ENCODE measurements around the gene PIK3R4.

Gene PIK3R4

DNA sequence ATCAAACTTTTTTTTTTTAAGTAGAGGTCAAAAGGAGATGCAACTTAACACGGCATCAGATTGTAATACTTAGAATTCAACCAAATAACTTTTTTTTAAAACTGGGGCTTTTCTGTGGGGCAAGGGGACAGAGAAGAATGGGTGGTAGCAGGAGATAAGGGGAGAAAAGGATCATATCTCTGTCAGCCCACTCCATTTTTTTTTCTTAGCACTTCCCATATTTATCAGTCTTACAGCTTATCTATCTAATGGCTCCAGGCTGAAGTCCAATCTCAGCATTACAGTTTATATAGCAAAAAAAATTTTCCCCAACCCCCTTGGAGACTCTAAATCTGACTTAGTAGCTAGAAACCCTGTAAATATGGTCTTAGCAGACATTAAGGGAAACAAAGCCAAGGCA lies 69.3 kb downstream of the PIK3R4 start:
- H3K9me3 ChIP-seq (ENCODE audit: insufficient read depth, low read depth, low read length) = no peaks in the 10 kb centered on the region
- TF ChIP-seq CTCF (conservative IDR thresholded peaks at IDR 0.05; ENCODE audit: low read length) (no peak), EZH2phosphoT487 (IDR thresholded peaks at IDR 0.05; ENCODE audit: borderline replicate concordance) (no peak)
- no peak overlapping the region for H3K9ac ChIP-seq (ENCODE audit: low read depth, low read length, poor library complexity, severe bottlenecking)
- no peak overlapping the region for H3K4me2 ChIP-seq (ENCODE audit: low read depth, low read length, poor library complexity, severe bottlenecking)
- H4K20me1 ChIP-seq (ENCODE audit: insufficient read depth, low read length, poor library complexity, severe bottlenecking) = no peaks in the 10 kb centered on the region
- no peak overlapping the region for H2AFZ ChIP-seq (ENCODE audit: low read length)
- peaks cover 39% of the 10 kb centered on the region for H3K36me3 ChIP-seq (ENCODE audit: insufficient read depth, low read length)
- H3K27me3 ChIP-seq (ENCODE audit: insufficient read depth, low read length, poor library complexity, severe bottlenecking) = no peaks in the 10 kb centered on the region
- H3K79me2 ChIP-seq (ENCODE audit: insufficient read depth, low read length) = no peaks in the 10 kb centered on the region
- peaks cover 8% of the 10 kb centered on the region for H3K4me1 ChIP-seq (ENCODE audit: insufficient read depth, low read length, poor library complexity, severe bottlenecking)
- no peak overlapping the region for H3K4me3 ChIP-seq (ENCODE audit: low read length, poor library complexity, severe bottlenecking)
- H3K9me2 ChIP-seq (replicated peaks; ENCODE audit: low read depth, low read length) = no peaks in the 10 kb centered on the region
- no peaks in the 10 kb centered on the region for H3F3A ChIP-seq (ENCODE audit: low read depth)

- TF ChIP-seq EZH2phosphoT487 (IDR thresholded peaks at IDR 0.05; ENCODE audit: borderline replicate concordance) = no peak
- no peak for TF ChIP-seq CTCF (conservative IDR thresholded peaks at IDR 0.05; ENCODE audit: low read length)
Observed at GRCh38 chr3:130671545-130672312, 74.9 kb downstream of the PIK3R4 start.

DNA sequence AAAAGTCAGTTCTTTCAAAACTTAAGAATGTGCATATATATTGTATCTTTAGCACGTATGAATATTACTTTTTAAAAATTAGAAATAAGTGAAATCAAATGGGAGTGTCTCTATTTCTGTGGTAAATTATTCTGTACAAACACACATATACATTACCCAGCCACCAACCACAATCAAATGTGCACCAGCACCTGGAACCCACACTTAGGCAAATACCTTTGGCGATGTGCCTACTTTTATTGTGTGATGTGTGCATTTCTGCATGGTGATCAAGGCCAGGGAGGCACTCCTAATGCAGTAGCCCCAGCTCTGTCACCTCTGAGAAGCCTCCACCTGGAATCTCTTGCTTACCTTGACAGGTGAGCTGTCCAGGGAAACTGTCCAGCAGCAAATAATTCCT lies 76.9 kb downstream of the PIK3R4 start:
- no peaks in the 10 kb centered on the region for H3F3A ChIP-seq (ENCODE audit: low read depth)
- no peak overlapping the region for H3K9ac ChIP-seq (ENCODE audit: low read depth, low read length, poor library complexity, severe bottlenecking)
- H3K4me2 ChIP-seq (ENCODE audit: low read depth, low read length, poor library complexity, severe bottlenecking) = no peak overlapping the region
- H3K4me3 ChIP-seq (ENCODE audit: low read length, poor library complexity, severe bottlenecking) = no peak overlapping the region
- no peaks in the 10 kb centered on the region for H3K36me3 ChIP-seq (ENCODE audit: insufficient read depth, low read length)
- no peaks in the 10 kb centered on the region for H4K20me1 ChIP-seq (ENCODE audit: insufficient read depth, low read length, poor library complexity, severe bottlenecking)
- H3K79me2 ChIP-seq (ENCODE audit: insufficient read depth, low read length) = no peaks in the 10 kb centered on the region
- no peaks in the 10 kb centered on the region for H3K27me3 ChIP-seq (ENCODE audit: insufficient read depth, low read length, poor library complexity, severe bottlenecking)
- no peak overlapping the region for H2AFZ ChIP-seq (ENCODE audit: low read length)
- H3K9me3 ChIP-seq (ENCODE audit: insufficient read depth, low read depth, low read length) = no peaks in the 10 kb centered on the region
- H3K9me2 ChIP-seq (replicated peaks; ENCODE audit: low read depth, low read length) = no peaks in the 10 kb centered on the region
- TF ChIP-seq EZH2phosphoT487 (IDR thresholded peaks at IDR 0.05; ENCODE audit: borderline replicate concordance) (no peak), CTCF (conservative IDR thresholded peaks at IDR 0.05; ENCODE audit: low read length) (no peak)
- H3K4me1 ChIP-seq (ENCODE audit: insufficient read depth, low read length, poor library complexity, severe bottlenecking) = peaks cover 5% of the 10 kb centered on the region

More at GRCh38 chr3:130671545-130672312, 74.9 kb downstream of the PIK3R4 start:
- H2AFZ ChIP-seq (ENCODE audit: low read length) = no peak overlapping the region
- H3K4me2 ChIP-seq (ENCODE audit: low read depth, low read length, poor library complexity, severe bottlenecking) = no peak overlapping the region
- no peaks in the 10 kb centered on the region for H3F3A ChIP-seq (ENCODE audit: low read depth)
- H3K36me3 ChIP-seq (ENCODE audit: insufficient read depth, low read length) = peaks cover 8% of the 10 kb centered on the region; the same call in 1 of the 2 replicates
- no peak overlapping the region for H3K4me3 ChIP-seq (ENCODE audit: low read length, poor library complexity, severe bottlenecking)
- H3K9me2 ChIP-seq (replicated peaks; ENCODE audit: low read depth, low read length) = no peaks in the 10 kb centered on the region
- no peak overlapping the region for H3K9ac ChIP-seq (ENCODE audit: low read depth, low read length, poor library complexity, severe bottlenecking)
- no peaks in the 10 kb centered on the region for H4K20me1 ChIP-seq (ENCODE audit: insufficient read depth, low read length, poor library complexity, severe bottlenecking)
- H3K79me2 ChIP-seq (ENCODE audit: insufficient read depth, low read length) = no peaks in the 10 kb centered on the region
- peaks cover 5% of the 10 kb centered on the region for H3K4me1 ChIP-seq (ENCODE audit: insufficient read depth, low read length, poor library complexity, severe bottlenecking)
- no peaks in the 10 kb centered on the region for H3K9me3 ChIP-seq (ENCODE audit: insufficient read depth, low read depth, low read length)
- H3K27me3 ChIP-seq (ENCODE audit: insufficient read depth, low read length, poor library complexity, severe bottlenecking) = no peaks in the 10 kb centered on the region
